ACHN (cell line): Measurements from ENCODE around the gene OGA.
A peak's percentile ranks its signal among the peaks of the same experiment; 100 is the strongest.

ENCODE experiments used
- DNase-seq: peaks from one replicate; pipeline ENCODE4 v3.0.0-alpha.2; 2015
- in situ Hi-C: cut with HindIII; loops from 2 replicates; pipeline ENCODE4 v1.10.0; 2017; ENCODE audit warnings: low sequenced_read_pairs, low pct_ligation_motif_present, low pct_unique_long_range_greater_than_20kb

OGA gene

GRCh38 chr10:101818119-101818871 lies at the start of gene OGA:
Gene OGA (minus strand): TSS chr10:101818444. CDS start chr10:101818022, 422 bp downstream.
- DNase-seq: peak; percentile 99
- in situ Hi-C loops: no loop called here

- no peak for DNase-seq
- in situ Hi-C loops: no loop called here
These were observed 49.7 kb upstream of the OGA start for GRCh38 chr10:101867931-101868330.

- no peak for DNase-seq
- in situ Hi-C loops: no loop called here
These were observed 41.3 kb upstream of the OGA start for GRCh38 chr10:101859530-101859929.

DNA sequence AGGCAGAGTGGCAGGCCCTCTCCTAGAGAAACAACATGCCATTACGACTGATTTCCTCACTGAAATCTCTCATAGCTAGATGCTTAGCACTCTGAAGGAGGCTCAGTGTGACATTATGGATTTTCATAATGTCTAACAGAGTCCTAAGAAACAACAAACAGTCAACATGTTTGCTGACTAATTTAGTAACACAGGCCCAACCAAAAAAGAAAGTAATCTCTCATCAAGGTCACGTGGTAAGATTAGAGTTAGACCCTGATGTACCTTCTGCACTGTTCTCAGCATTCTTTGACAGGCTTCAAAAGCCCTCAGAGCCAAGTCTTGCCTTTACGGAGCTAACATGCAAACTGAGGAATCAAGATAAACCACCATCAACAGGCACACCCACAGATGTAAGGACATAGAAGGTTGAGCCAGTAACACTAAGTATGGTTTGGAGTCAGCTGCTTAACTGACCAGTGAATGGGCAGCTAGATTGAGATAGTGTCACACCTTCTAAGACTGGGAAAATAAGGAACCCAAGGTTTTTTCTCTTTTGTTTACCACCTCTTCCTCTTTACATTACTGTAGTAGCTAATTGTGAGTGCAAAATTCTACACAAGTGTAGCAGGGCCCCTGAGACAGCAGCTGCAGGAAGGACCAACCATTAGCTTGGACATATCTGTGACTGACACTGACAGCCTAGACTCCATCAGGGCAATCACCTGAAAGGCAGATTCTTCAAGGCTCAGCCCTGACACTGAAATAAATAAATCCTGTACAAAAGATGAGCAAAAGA lies 40.7 kb upstream of the OGA start:
- in situ Hi-C loops: no loop called here
- no peak for DNase-seq

- DNase-seq: no peak
- in situ Hi-C loops: no loop called here
These were observed 39.7 kb upstream of the OGA start for GRCh38 chr10:101857802-101858476.

DNA sequence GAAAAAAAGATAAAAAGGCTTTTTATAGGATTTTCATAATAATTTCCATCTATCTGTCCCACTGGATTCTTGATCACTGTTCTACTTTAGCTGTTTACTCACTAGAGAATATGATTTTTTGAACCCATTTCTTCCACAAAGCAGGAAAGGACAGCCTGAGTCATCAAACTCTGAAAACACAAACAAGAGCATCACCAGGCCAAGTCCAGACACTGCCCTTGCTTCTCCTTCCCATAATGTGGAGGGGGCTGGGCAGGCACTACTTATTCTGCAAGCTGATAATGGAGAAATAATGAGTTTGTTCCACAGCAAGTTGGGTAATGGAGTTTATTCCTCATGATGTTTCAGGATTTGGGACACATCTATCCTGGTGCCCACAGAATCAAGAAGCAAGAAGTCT lies 38.4 kb upstream of the OGA start:
- DNase-seq: no peak
- in situ Hi-C loops: no loop called here

- in situ Hi-C loops: no loop called here
- no peak for DNase-seq
These were observed 33.3 kb upstream of the OGA start for GRCh38 chr10:101851411-101852116.

DNA sequence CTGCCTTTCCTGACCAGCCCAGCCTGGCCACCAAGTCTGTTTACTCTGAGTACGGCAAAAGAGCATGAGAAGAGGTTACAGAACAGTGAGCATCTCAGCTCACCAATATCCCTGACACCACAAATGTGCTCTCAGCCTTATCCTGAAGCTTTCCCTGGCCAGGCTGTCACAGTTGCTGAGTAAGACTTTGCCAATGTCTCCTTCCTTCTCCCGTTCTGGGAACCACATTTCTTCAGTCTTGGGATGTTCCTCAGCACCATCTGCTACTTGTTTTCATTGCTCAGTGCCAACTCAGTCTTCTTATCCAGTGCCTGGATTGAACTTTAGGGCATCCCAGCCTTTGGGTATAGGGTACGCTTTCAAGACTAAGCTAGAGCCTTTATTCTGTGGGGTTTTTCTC lies 32.5 kb upstream of the OGA start:
- DNase-seq: no peak
- in situ Hi-C loops: no loop called here

DNA sequence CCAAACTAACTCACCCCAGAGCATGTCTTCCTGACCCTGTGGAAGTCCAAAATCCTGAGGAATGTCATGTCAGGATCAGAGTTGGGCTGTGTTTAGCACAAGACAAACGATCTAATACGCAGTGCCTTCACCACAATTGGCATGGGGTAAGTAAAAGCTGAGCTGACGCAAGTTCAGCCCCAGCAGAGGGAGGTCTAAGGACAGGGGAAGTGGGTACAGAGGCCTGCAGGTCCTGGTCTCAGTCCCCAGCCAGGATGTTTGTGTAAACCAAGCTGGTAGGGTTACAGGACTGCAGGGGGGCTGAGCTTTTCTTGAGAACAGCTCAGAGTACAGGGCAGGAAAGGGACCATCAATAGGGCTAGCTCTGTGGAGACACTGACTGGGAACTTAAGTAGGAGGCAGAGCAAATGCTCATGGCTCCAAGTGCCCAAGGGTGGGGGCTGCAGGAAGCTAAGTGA lies 30.7 kb upstream of the OGA start:
- in situ Hi-C loops: no loop called here
- DNase-seq: no peak

DNA sequence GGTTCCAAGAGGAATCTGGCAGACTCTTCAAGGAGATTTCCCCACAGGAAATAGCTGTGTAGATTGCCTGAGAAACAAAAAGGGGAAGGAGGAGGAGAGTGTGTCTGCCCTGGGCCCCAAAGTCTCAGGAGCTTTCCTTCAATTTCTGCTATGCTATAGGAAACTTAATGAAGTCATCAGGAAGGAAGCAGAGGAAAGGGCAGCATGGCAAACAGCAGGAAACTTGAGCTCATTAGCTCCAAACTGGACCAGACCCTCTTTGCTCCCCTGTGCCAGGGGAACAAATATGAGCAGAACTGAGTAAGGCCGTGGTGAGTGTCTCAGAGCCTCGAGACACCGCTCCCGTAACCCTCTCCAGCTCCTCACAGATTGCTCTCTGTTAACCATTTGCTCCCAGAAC lies 30.2 kb upstream of the OGA start:
- in situ Hi-C loops: no loop called here
- DNase-seq: no peak

GRCh38 chr10:101845893-101846292 lies 27.6 kb upstream of the OGA start:
- DNase-seq: no peak
- in situ Hi-C loops: no loop called here

- in situ Hi-C loops: no loop called here
- DNase-seq: no peak
These were observed 25.1 kb upstream of the OGA start, which contains the start of gene KCNIP2 for GRCh38 chr10:101843032-101844021. Gene KCNIP2 (minus strand): TSS chr10:101843800. CDS start chr10:101843568, 232 bp downstream.

- DNase-seq: no peak
- in situ Hi-C loops: no loop called here
These were observed 23.6 kb upstream of the OGA start for GRCh38 chr10:101841826-101842225.

GRCh38 chr10:101840741-101841453 lies 22.7 kb upstream of the OGA start:
- peak; percentile 84 for DNase-seq
- in situ Hi-C loops: no loop called here

GRCh38 chr10:101840102-101840684 lies 21.9 kb upstream of the OGA start:
- in situ Hi-C loops: no loop called here
- DNase-seq: peak; percentile 36

- DNase-seq: peak; percentile 51
- in situ Hi-C loops: no loop called here
These were observed 21.3 kb upstream of the OGA start for GRCh38 chr10:101839416-101840063.
